Hepatocyte (in vitro differentiated cells): ENCODE data around the gene INSIG1.

Experiments used
- EZH2 ChIP-seq: fragments of 200-600 bp; sonication (generic); IDR thresholded peaks from 2 replicates; pipeline ENCODE4 v1.6.1; 2016; ENCODE audit warnings: antibody characterized with exemption, mild to moderate bottlenecking, borderline replicate concordance
- TF ChIP-seq, protein P1 (sequence below): fragments of 200-600 bp; sonication (generic); IDR thresholded peaks from 2 replicates; pipeline ENCODE4 v1.5.1; 2016; ENCODE audit warnings: antibody characterized with exemption, mild to moderate bottlenecking; ENCODE audit not compliant: poor library complexity

- TF ChIP-seq, protein P1, sequence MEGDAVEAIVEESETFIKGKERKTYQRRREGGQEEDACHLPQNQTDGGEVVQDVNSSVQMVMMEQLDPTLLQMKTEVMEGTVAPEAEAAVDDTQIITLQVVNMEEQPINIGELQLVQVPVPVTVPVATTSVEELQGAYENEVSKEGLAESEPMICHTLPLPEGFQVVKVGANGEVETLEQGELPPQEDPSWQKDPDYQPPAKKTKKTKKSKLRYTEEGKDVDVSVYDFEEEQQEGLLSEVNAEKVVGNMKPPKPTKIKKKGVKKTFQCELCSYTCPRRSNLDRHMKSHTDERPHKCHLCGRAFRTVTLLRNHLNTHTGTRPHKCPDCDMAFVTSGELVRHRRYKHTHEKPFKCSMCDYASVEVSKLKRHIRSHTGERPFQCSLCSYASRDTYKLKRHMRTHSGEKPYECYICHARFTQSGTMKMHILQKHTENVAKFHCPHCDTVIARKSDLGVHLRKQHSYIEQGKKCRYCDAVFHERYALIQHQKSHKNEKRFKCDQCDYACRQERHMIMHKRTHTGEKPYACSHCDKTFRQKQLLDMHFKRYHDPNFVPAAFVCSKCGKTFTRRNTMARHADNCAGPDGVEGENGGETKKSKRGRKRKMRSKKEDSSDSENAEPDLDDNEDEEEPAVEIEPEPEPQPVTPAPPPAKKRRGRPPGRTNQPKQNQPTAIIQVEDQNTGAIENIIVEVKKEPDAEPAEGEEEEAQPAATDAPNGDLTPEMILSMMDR = no peak
- no peak for TF ChIP-seq EZH2
Observed at GRCh38 chr7:155298288-155298833, 683 bp downstream of the INSIG1 start.
